HepG2 (cell line): ENCODE data around the gene MRPL42. TPM values are rescaled to one million over a fixed set of nuclear protein-coding genes. Genes with fewer than 3 reads are reported as not detected.

Source experiments
- DZIP1 ChIP-seq: sonication (generic); formaldehyde crosslinking; IDR thresholded peaks from 2 replicates; pipeline ENCODE4 v1.5.0; 2020; ENCODE audit warnings: mild to moderate bottlenecking, missing genetic modification reagents
- E2F2 ChIP-seq: sonication (generic); formaldehyde crosslinking; IDR thresholded peaks from 2 replicates; pipeline ENCODE4 v1.4.0; 2020; ENCODE audit warnings: missing genetic modification reagents, borderline replicate concordance
- MATR3 ChIP-seq: sonication (generic); formaldehyde crosslinking; IDR thresholded peaks from 2 replicates; pipeline ENCODE4 v1.4.0; 2020; ENCODE audit warnings: missing genetic modification reagents
- NFYB ChIP-seq: sonication (generic); formaldehyde crosslinking; IDR thresholded peaks from 2 replicates; pipeline ENCODE4 v1.4.0; 2020; ENCODE audit warnings: missing genetic modification reagents
- PCBP1 ChIP-seq: fragments of 200-400 bp; formaldehyde crosslinking; IDR thresholded peaks from 2 replicates; pipeline ENCODE4 v1.6.1; 2017; ENCODE audit warnings: mild to moderate bottlenecking, low read depth, low read length, borderline replicate concordance
- PHF5A ChIP-seq: IDR thresholded peaks from one replicate; pipeline ENCODE4 v1.6.1; 2018; ENCODE audit warnings: low read depth, missing genetic modification reagents; ENCODE audit not compliant: unreplicated experiment
- POLR2AphosphoS2 ChIP-seq: IDR thresholded peaks from 2 replicates; pipeline ENCODE4 v1.6.1; 2011; ENCODE audit warnings: low read depth, low read length, improper control_type of control experiment
- PRDM4 ChIP-seq: sonication (generic); formaldehyde crosslinking; IDR thresholded peaks from 2 replicates; pipeline ENCODE4 v1.9.0; 2021; ENCODE audit warnings: missing genetic modification reagents, borderline replicate concordance
- PTBP1 ChIP-seq: fragments of 200-400 bp; formaldehyde crosslinking; IDR thresholded peaks from 2 replicates; pipeline ENCODE4 v1.6.1; 2018; ENCODE audit warnings: low read length, low read depth; ENCODE audit not compliant: poor library complexity, severe bottlenecking
- TEAD3 ChIP-seq: optimal IDR thresholded peaks from 2 replicates; pipeline ENCODE3; 2016; ENCODE audit warnings: borderline replicate concordance
- TRAFD1 ChIP-seq: sonication (generic); formaldehyde crosslinking; IDR thresholded peaks from 2 replicates; pipeline ENCODE4 v1.5.1; 2020; ENCODE audit warnings: missing genetic modification reagents, mild to moderate bottlenecking, borderline replicate concordance
- XRCC5 ChIP-seq: fragments of 200-400 bp; formaldehyde crosslinking; optimal IDR thresholded peaks from 2 replicates; pipeline ENCODE3; 2017; ENCODE audit warnings: mild to moderate bottlenecking, low read length
- ZBTB44 ChIP-seq: sonication (generic); formaldehyde crosslinking; IDR thresholded peaks from 2 replicates; pipeline ENCODE4 v1.4.0; 2020; ENCODE audit warnings: missing genetic modification reagents
- ZFP37 ChIP-seq: sonication (generic); formaldehyde crosslinking; IDR thresholded peaks from 2 replicates; pipeline ENCODE4 v1.4.0; 2020; ENCODE audit warnings: missing genetic modification reagents, borderline replicate concordance
- ZNF20 ChIP-seq: sonication (generic); formaldehyde crosslinking; IDR thresholded peaks from 2 replicates; pipeline ENCODE4 v1.4.0; 2020; ENCODE audit warnings: mild to moderate bottlenecking, moderate library complexity, missing genetic modification reagents
- ZNF354B ChIP-seq: sonication (generic); formaldehyde crosslinking; IDR thresholded peaks from 2 replicates; pipeline ENCODE4 v1.8.0; 2022; ENCODE audit warnings: mild to moderate bottlenecking, missing genetic modification reagents
- ZNF557 ChIP-seq: sonication (generic); formaldehyde crosslinking; IDR thresholded peaks from 2 replicates; pipeline ENCODE4 v1.4.0; 2020; ENCODE audit warnings: missing genetic modification reagents
- ZNF616 ChIP-seq: sonication (generic); formaldehyde crosslinking; IDR thresholded peaks from 2 replicates; pipeline ENCODE4 v1.5.0; 2020; ENCODE audit warnings: low read depth, mild to moderate bottlenecking, missing genetic modification reagents
- ZNF773 ChIP-seq: sonication (generic); formaldehyde crosslinking; IDR thresholded peaks from 2 replicates; pipeline ENCODE4 v1.4.0; 2020; ENCODE audit warnings: missing genetic modification reagents, borderline replicate concordance
- ZNF878 ChIP-seq: sonication (generic); formaldehyde crosslinking; IDR thresholded peaks from 2 replicates; pipeline ENCODE4 v1.8.1; 2023; ENCODE audit warnings: mild to moderate bottlenecking, missing genetic modification reagents, moderate library complexity
- polyA plus RNA-seq, 8 experiments: library from polyadenylated mRNA; depleted of rRNA in 3 of 8; stranded (reverse) in 7 of 8; unstranded in 1 of 8; fragments of >200 nt; fragmentation: Illumina TruSeq in 4 of 8; extraction: Trizol in 4 of 8; gene quantifications; 2 replicates each; pipeline versions ENCODE4 v1.2.1 to v1.2.3, GENCODE V29; 2011 to 2016; ENCODE audit warnings: low read depth in 4 of 8, missing spikeins in 1 of 8, mixed read lengths in 1 of 8; ENCODE audit not compliant: insufficient read depth in 1 of 8
- total RNA-seq, 5 experiments: library from RNA; depleted of rRNA; stranded (reverse); fragments of >200 nt; fragmentation: Illumina TruSeq; extraction: Trizol; gene quantifications; 2 replicates each; pipeline ENCODE4 v1.2.3, GENCODE V29; 2016; ENCODE audit warnings: low read depth in 1 of 5

MRPL42 gene
- total and polyA plus RNA-seq, 2 of the 13 experiments (the other 11 are each of a cell fraction or from before 2014, with no cell fraction given) = 93.3 to 148 TPM

- TF ChIP-seq ZBTB44 (CRISPR knock-in tag) (no peak), ZNF20 (CRISPR knock-in tag) (no peak), PHF5A (CRISPR knock-in tag) (peak; percentile 30), PTBP1 (peak; percentile 70), PRDM4 (CRISPR knock-in tag) (no peak), XRCC5 (peak; percentile 89), POLR2AphosphoS2 (no peak), ZNF616 (CRISPR knock-in tag) (no peak), ZNF878 (CRISPR knock-in tag) (no peak), PCBP1 (no peak), ZFP37 (CRISPR knock-in tag) (peak; percentile 43; the same call in 1 of the 2 replicates), E2F2 (no peak), NFYB (CRISPR knock-in tag) (no peak), ZNF557 (CRISPR knock-in tag) (no peak), TEAD3 (peak; percentile 59), DZIP1 (CRISPR knock-in tag) (no peak), ZNF773 (no peak), TRAFD1 (CRISPR knock-in tag) (no peak), MATR3 (CRISPR knock-in tag) (no peak), ZNF354B (CRISPR knock-in tag) (no peak)
Measured at GRCh38 chr12:93467351-93468007, at the start of gene MRPL42 (continued).
